ENCODE measurements around the gene GAB3. TPM values are rescaled to one million over a fixed set of nuclear protein-coding genes. Genes with fewer than 3 reads are reported as not detected.
"Not testable (repeated sequence)": the region's sequence is repeated elsewhere in the genome, so short reads cannot be mapped to it uniquely, and the experiment has no call there.

Gene GAB3
- total RNA-seq, 1 donor from 2014 or later = 4.5 TPM

GRCh38 chrX:154658187-154658586 is 92.7 kb downstream of the GAB3 start:
- intact Hi-C loops (cut with micrococcal nuclease) = no loop called here
- no peak overlapping the region for H3K27ac Mint-ChIP-seq
- no peaks in the 10 kb centered on the region for H3K27me3 Mint-ChIP-seq (ENCODE audit: low read depth)
- no peak for DNase-seq (ENCODE audit: low spot score)
- H3K4me3 Mint-ChIP-seq (ENCODE audit: low read depth) = no peak overlapping the region
- H3K9me3 Mint-ChIP-seq = peaks cover 7% of the 10 kb centered on the region
- H3K36me3 Mint-ChIP-seq (ENCODE audit: low read depth) = no peaks in the 10 kb centered on the region
- peaks cover 6% of the 10 kb centered on the region for H3K4me1 Mint-ChIP-seq (ENCODE audit: low read depth)

- Mint-ChIP-seq H3K27ac (no peak overlapping the region), H3K4me1 (ENCODE audit: low read depth) (peaks cover 6% of the 10 kb centered on the region), H3K9me3 (peaks cover 4% of the 10 kb centered on the region), H3K4me3 (ENCODE audit: low read depth) (no peak overlapping the region), H3K36me3 (ENCODE audit: low read depth) (no peaks in the 10 kb centered on the region), H3K27me3 (ENCODE audit: low read depth) (no peaks in the 10 kb centered on the region)
- DNase-seq (ENCODE audit: low spot score) = no peak
- intact Hi-C loops (cut with micrococcal nuclease) = no loop called here
These were observed 93.6 kb downstream of the GAB3 start for GRCh38 chrX:154657226-154657805.

DNA sequence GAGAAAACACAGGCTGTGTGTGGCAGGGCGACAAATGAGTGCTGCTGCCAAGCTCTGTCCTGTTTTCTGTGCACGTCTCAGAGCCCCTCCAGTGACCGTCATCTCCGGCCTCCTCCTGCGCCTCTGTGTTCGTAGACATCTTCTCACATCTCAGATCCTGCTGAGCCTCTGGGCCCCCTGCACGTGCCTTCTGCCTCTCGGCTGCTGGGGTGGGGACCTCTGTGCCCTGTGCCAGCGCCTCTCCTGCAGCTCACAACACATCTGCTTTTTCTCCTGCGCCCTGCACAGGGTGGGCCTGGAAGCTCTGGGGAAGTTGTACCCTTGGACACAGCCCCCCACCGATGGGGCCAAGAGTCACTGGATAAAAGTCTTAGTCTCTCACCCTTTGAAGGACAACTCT is 95.1 kb downstream of the GAB3 start:
- Mint-ChIP-seq H3K27ac (no peak overlapping the region), H3K4me1 (ENCODE audit: low read depth) (no peaks in the 10 kb centered on the region), H3K36me3 (ENCODE audit: low read depth) (no peaks in the 10 kb centered on the region), H3K27me3 (ENCODE audit: low read depth) (no peaks in the 10 kb centered on the region), H3K4me3 (ENCODE audit: low read depth) (no peak overlapping the region), H3K9me3 (no peaks in the 10 kb centered on the region)
- no peak for DNase-seq (ENCODE audit: low spot score)
- intact Hi-C loops (cut with micrococcal nuclease) = no loop called here

- no peak for DNase-seq (ENCODE audit: low spot score)
- H3K4me1 Mint-ChIP-seq (ENCODE audit: low read depth) = no peaks in the 10 kb centered on the region
- H3K36me3 Mint-ChIP-seq (ENCODE audit: low read depth) = no peaks in the 10 kb centered on the region
- H3K4me3 Mint-ChIP-seq (ENCODE audit: low read depth) = no peak overlapping the region
- no peaks in the 10 kb centered on the region for H3K9me3 Mint-ChIP-seq
- no peaks in the 10 kb centered on the region for H3K27me3 Mint-ChIP-seq (ENCODE audit: low read depth)
- no peak overlapping the region for H3K27ac Mint-ChIP-seq
- intact Hi-C loops (cut with micrococcal nuclease) = no loop called here
These were observed 95.5 kb downstream of the GAB3 start for GRCh38 chrX:154655346-154655745.

DNA sequence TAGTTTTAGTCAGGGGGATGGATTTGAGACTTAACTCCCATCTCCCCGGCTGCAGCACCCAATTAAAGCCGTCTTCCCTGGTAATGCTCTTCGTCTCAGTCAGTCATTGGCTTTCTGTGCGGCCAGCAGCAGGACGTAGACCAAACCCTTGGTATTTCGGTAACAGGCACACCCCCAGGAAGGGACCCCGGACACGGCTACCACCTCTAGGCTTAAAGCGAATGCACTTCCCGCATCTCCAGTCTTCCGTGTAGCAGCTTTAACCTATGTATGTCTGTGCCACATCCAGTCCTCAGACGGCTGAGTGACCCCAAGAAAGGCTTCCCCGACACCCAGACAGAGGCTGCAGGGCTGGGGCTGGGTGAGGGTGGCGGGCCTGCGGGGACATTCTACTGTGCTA is 96.0 kb downstream of the GAB3 start:
- Mint-ChIP-seq H3K27me3 (ENCODE audit: low read depth) (no peaks in the 10 kb centered on the region), H3K4me1 (ENCODE audit: low read depth) (no peaks in the 10 kb centered on the region), H3K4me3 (ENCODE audit: low read depth) (no peak overlapping the region), H3K27ac (no peak overlapping the region), H3K9me3 (no peaks in the 10 kb centered on the region), H3K36me3 (ENCODE audit: low read depth) (no peaks in the 10 kb centered on the region)
- intact Hi-C loops (cut with micrococcal nuclease) = no loop called here
- DNase-seq (ENCODE audit: low spot score) = no peak

DNA sequence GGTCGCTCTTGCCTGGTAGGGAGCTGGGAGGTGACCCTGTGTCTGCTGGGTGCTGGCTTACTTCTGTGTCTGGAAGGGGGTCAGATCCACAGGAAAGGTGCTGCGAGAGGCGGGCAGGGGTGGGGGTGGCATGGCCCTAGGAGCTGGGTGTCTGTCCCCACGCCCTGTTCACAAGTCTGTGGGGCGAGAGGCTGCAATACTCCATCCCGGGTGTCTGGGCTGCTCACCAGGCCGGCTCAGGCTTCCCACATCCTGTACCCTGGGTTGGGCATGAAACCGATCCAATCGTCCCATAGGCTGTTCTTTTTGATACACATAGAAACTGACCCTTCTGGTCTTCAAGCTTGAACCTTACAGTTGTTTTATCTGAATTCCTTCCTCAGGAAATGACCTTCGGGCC is 96.5 kb downstream of the GAB3 start:
- H3K36me3 Mint-ChIP-seq (ENCODE audit: low read depth) = no peaks in the 10 kb centered on the region
- no peak overlapping the region for H3K4me3 Mint-ChIP-seq (ENCODE audit: low read depth)
- DNase-seq (ENCODE audit: low spot score) = no peak
- H3K9me3 Mint-ChIP-seq = no peaks in the 10 kb centered on the region
- H3K27me3 Mint-ChIP-seq (ENCODE audit: low read depth) = no peaks in the 10 kb centered on the region
- H3K4me1 Mint-ChIP-seq (ENCODE audit: low read depth) = no peaks in the 10 kb centered on the region
- H3K27ac Mint-ChIP-seq = no peak overlapping the region
- intact Hi-C loops (cut with micrococcal nuclease) = no loop called here

DNA sequence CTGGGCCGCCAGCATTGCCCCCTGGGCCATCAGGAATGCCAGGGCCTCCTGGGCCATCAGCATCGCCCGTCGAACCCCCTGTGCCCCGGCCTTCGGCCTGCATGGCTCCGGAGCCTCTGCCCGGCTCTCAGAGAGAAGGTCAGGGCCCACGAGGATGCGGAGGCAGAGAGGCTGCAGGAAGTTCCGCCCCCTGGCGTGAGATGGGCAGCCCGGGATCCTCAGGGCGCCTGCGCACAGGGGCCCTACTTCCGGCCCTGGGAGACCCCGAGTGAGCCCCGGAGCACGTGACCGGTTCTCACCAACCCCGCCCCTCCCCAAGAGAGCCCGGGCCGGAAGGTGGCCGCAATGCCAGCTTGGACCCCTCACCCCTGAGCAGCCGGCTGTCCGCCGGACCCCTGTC is 97.5 kb downstream of the GAB3 start, which contains the start of gene CTAG2:
Gene CTAG2, minus strand, starts transcription at position 167 of the 400 bp plus-strand sequence. Its CDS starts 64 bp downstream, at position 103.
- H3K36me3 Mint-ChIP-seq (ENCODE audit: low read depth); H3K27me3 Mint-ChIP-seq (ENCODE audit: low read depth); H3K4me3 Mint-ChIP-seq (ENCODE audit: low read depth); H3K27ac Mint-ChIP-seq; H3K4me1 Mint-ChIP-seq (ENCODE audit: low read depth); DNase-seq (ENCODE audit: low spot score); intact Hi-C loops (cut with micrococcal nuclease); H3K9me3 Mint-ChIP-seq: not testable (repeated sequence)

- no peaks in the 10 kb centered on the region for H3K9me3 Mint-ChIP-seq
- intact Hi-C loops (cut with micrococcal nuclease) = no loop called here
- H3K4me3 Mint-ChIP-seq (ENCODE audit: low read depth) = no peak overlapping the region
- no peaks in the 10 kb centered on the region for H3K27me3 Mint-ChIP-seq (ENCODE audit: low read depth)
- H3K27ac Mint-ChIP-seq = no peak overlapping the region
- no peaks in the 10 kb centered on the region for H3K36me3 Mint-ChIP-seq (ENCODE audit: low read depth)
- no peak for DNase-seq (ENCODE audit: low spot score)
- no peaks in the 10 kb centered on the region for H3K4me1 Mint-ChIP-seq (ENCODE audit: low read depth)
These were observed 97.9 kb downstream of the GAB3 start for GRCh38 chrX:154653048-154653401.

DNA sequence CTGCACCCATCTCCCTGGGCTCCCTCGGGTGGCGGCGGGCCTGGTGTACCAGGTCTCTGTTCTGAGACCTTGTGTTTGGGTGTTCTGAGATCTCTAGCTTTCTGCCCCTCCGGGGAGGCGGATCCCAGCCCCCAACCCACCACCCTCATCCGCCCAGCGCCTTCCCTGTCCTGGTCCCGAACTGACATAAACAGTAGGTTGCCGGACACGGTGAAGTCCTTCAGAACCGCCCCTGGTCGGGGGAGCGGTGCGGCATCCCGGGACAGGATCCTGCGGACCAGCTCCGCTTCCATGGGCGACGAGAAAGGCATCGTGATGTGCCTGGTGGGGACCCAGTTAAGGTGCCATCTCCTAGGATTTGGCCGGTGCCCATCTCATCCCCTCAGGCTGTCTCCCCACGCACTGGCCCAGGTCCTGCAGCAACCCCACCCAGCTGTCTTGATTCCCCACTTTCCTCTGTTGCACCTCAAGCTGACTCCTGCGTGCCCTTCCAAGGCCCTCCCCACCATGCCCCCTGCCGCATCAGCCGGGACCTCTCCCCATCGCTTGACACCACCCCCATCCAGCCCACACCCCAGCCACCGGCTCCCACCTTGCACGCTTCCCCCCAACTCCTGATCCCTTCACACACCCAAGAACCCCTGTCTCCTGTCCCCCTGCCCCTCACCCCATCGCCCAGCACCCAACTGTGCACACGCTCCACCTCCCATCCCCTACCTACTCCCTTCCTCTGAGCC is 98.4 kb downstream of the GAB3 start:
- H3K36me3 Mint-ChIP-seq (ENCODE audit: low read depth) = no peaks in the 10 kb centered on the region
- no peaks in the 10 kb centered on the region for H3K4me1 Mint-ChIP-seq (ENCODE audit: low read depth)
- H3K27ac Mint-ChIP-seq = no peak overlapping the region
- H3K4me3 Mint-ChIP-seq (ENCODE audit: low read depth) = no peak overlapping the region
- no peaks in the 10 kb centered on the region for H3K27me3 Mint-ChIP-seq (ENCODE audit: low read depth)
- intact Hi-C loops (cut with micrococcal nuclease) = no loop called here
- no peaks in the 10 kb centered on the region for H3K9me3 Mint-ChIP-seq
- no peak for DNase-seq (ENCODE audit: low spot score)

GRCh38 chrX:154650221-154650510 is 100.7 kb downstream of the GAB3 start:
- no peaks in the 10 kb centered on the region for H3K9me3 Mint-ChIP-seq

GRCh38 chrX:154649503-154650220 is 101.2 kb downstream of the GAB3 start:
- Mint-ChIP-seq H3K27me3 (ENCODE audit: low read depth) (no peaks in the 10 kb centered on the region), H3K4me1 (ENCODE audit: low read depth) (no peaks in the 10 kb centered on the region), H3K4me3 (ENCODE audit: low read depth) (no peak overlapping the region), H3K27ac (no peak overlapping the region), H3K9me3 (no peaks in the 10 kb centered on the region), H3K36me3 (ENCODE audit: low read depth) (no peaks in the 10 kb centered on the region)
- intact Hi-C loops (cut with micrococcal nuclease) = no loop called here
- no peak for DNase-seq (ENCODE audit: low spot score)

More at GRCh38 chrX:154650221-154650510, 100.7 kb downstream of the GAB3 start:
- no peaks in the 10 kb centered on the region for H3K36me3 Mint-ChIP-seq (ENCODE audit: low read depth)
- intact Hi-C loops (cut with micrococcal nuclease) = no loop called here
- no peaks in the 10 kb centered on the region for H3K4me1 Mint-ChIP-seq (ENCODE audit: low read depth)
- no peaks in the 10 kb centered on the region for H3K27me3 Mint-ChIP-seq (ENCODE audit: low read depth)
- no peak overlapping the region for H3K27ac Mint-ChIP-seq
- no peak for DNase-seq (ENCODE audit: low spot score)
- H3K4me3 Mint-ChIP-seq (ENCODE audit: low read depth) = no peak overlapping the region

- no peak for DNase-seq (ENCODE audit: low spot score)
- Mint-ChIP-seq H3K4me3 (ENCODE audit: low read depth) (no peak overlapping the region), H3K27ac (no peak overlapping the region), H3K4me1 (ENCODE audit: low read depth) (no peaks in the 10 kb centered on the region), H3K27me3 (ENCODE audit: low read depth) (no peaks in the 10 kb centered on the region), H3K36me3 (ENCODE audit: low read depth) (no peaks in the 10 kb centered on the region), H3K9me3 (no peaks in the 10 kb centered on the region)
- intact Hi-C loops (cut with micrococcal nuclease) = no loop called here
These were observed 101.9 kb downstream of the GAB3 start for GRCh38 chrX:154648931-154649330.

DNA sequence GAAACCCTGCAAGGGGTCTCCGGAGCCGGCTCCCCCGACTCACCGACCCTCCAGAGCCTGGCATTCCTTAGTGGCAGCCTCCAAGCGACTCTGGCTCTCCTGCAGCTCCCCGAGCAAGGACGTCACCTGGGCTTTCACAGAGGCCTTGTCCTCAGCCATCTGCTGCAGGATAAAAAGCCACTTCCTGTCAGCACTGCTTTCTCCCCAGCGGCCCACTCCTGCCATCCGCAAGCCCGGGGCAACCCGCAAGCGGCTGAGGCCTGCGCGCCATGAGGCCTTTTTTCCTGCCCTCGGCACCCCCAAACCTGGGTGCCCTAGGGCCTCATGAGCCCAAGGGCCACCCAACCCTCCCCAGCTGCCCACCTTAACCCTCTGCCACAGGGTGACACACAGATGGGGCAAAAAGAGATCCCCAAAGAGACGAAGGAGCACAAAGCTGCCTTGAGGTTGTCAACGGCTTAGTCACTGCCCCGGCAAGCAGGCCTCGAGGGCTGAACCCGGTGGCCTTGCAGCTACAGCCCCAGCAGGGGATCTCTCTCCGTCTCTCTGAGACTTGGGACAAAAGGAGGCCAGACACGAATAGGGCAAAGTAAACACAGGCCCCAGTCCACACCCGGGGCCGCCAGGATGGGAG is 105.0 kb downstream of the GAB3 start:
- H3K4me3 Mint-ChIP-seq (ENCODE audit: low read depth); H3K4me1 Mint-ChIP-seq (ENCODE audit: low read depth); DNase-seq (ENCODE audit: low spot score); H3K9me3 Mint-ChIP-seq; H3K27ac Mint-ChIP-seq; H3K27me3 Mint-ChIP-seq (ENCODE audit: low read depth); H3K36me3 Mint-ChIP-seq (ENCODE audit: low read depth); intact Hi-C loops (cut with micrococcal nuclease): not testable (repeated sequence)

Measured in activated T-helper 2 cell treated with anti-CD3 and anti-CD28 coated beads, Interferon-gamma antibody, Interleukin-2, Interleukin-4, amounts not matched to agents 10 μg/mL and 5 μg/mL and 100 μg/mL, durations not matched to agents 14 hours and 24 hours and 36 hours (primary cell).